ENCODE results near the gene AGFG2.

- TF ChIP-seq POLR2AphosphoS5 (IDR thresholded peaks at IDR 0.05; ENCODE audit: borderline replicate concordance, low read depth, low read length) (no peak), EZH2 (IDR thresholded peaks at IDR 0.05) (no peak)
Observed at GRCh38 chr7:100604976-100605911, 66.2 kb downstream of the AGFG2 start.

All from SK-N-MC (cell line).